Erythroblast (primary cell): Measurements from ENCODE around the gene BTN1A1.

Experiments
- GATA1 ChIP-seq: IDR thresholded peaks from 2 replicates; pipeline ENCODE4 v1.6.1; 2011; ENCODE audit warnings: low read depth, mild to moderate bottlenecking, control low read depth, low read length, moderate library complexity
- POLR2A ChIP-seq: IDR thresholded peaks from 2 replicates; pipeline ENCODE4 v1.6.1; 2011; ENCODE audit warnings: mild to moderate bottlenecking, low read length

DNA sequence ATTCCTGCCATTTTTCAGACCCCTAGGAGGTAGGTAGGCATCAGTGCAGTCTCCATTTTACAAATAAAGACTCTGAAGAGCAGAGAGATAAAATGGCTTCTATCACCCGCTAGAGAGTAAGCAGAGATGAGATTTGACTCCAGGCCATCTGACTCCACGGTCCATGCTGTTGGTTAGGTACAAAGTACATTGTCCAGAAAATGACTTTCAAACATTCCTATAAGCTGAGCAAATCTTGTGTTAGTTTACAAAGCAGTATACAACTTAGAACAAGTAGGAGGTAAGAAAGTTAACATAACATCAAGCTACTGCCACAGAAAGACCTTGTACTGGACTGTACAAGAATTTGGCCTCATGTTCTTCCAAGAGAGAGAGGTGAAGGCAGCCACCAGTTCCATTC is 14.9 kb downstream of the BTN1A1 start:
- no peak for TF ChIP-seq POLR2A
- no peak for TF ChIP-seq GATA1
